Ascending aorta (tissue), 2 donors: ENCODE data around the gene PNPLA2. TPM values are rescaled to one million over a fixed set of nuclear protein-coding genes. Genes with fewer than 3 reads are reported as not detected.

Experiments used
- DNase-seq, 2 donors: peaks; one replicate each; pipeline ENCODE4 v3.0.0-alpha.2; 2019; ENCODE audit warnings: low spot score in 2 of 2
- H3K27ac ChIP-seq, 2 donors: fragments of 200-600 bp; sonication (generic); one replicate each; pipeline ENCODE4 v1.5.1; 2016 to 2017; ENCODE audit warnings: mild to moderate bottlenecking in 1 of 2
- H3K27me3 ChIP-seq: fragments of 200-600 bp; sonication (generic); one replicate; pipeline ENCODE4 v1.5.1; 2017
- H3K36me3 ChIP-seq, 2 donors: fragments of 200-600 bp; sonication (generic); one replicate each; pipeline ENCODE4 v1.5.1; 2016
- H3K4me1 ChIP-seq, 2 donors: fragments of 200-600 bp; sonication (generic); one replicate each; pipeline ENCODE4 v1.5.1; 2016 to 2017; ENCODE audit warnings: mild to moderate bottlenecking in 1 of 2
- H3K4me3 ChIP-seq, 2 donors: fragments of 200-600 bp; sonication (generic); one replicate each; pipeline ENCODE4 v1.5.1; 2016 to 2017; ENCODE audit warnings: mild to moderate bottlenecking in 1 of 2
- H3K9me3 ChIP-seq, 2 donors: fragments of 200-600 bp; sonication (generic); one replicate each; pipeline ENCODE4 v1.5.1; 2016
- CTCF ChIP-seq, 3 experiments: fragments of 200-600 bp in 2 of 3; fragments of 450-650 bp in 1 of 3; sonication (generic) in 2 of 3; IDR thresholded peaks; one replicate each; pipeline ENCODE4 v1.5.1; 2016 to 2019; ENCODE audit warnings: antibody characterized with exemption in 3 of 3, mild to moderate bottlenecking in 1 of 3, moderate library complexity in 1 of 3
- intact Hi-C: fragments of 100-400 bp; cut with DNase I; formaldehyde crosslinking; loops from one replicate; pipeline ENCODE4 v1.15.1; 2023
- total RNA-seq: library from RNA; depleted of rRNA; stranded (reverse); fragments of >200 nt; gene quantifications from one replicate; pipeline ENCODE4 v1.1.0, GENCODE V29; 2016

Gene PNPLA2
- total RNA-seq, 1 donor from 2014 or later, result 214 TPM

DNA sequence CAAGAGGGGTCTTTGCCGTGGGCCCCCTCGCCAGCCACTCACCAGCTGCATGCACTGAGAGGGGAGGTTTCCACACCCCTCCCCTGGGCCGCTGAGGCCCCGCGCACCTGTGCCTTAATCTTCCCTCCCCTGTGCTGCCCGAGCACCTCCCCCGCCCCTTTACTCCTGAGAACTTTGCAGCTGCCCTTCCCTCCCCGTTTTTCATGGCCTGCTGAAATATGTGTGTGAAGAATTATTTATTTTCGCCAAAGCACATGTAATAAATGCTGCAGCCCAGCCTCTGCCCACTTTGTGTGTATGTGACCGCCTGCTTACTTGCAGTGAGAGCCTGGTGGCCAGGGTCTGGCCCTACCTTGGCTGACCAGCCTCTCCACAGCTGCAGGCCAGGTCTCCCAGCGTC, 6.2 kb downstream of the PNPLA2 start:
- H3K36me3 ChIP-seq, result peaks cover 36 to 45% of the 10 kb centered on the region in 2 donors
- intact Hi-C loops, result no loop called here
- no peak overlapping the region for H3K27ac ChIP-seq
- no peak for TF ChIP-seq CTCF (IDR thresholded peaks at IDR 0.05)
- H3K27me3 ChIP-seq, result no peaks in the 10 kb centered on the region
- no peak for DNase-seq
- no peaks in the 10 kb centered on the region for H3K9me3 ChIP-seq
- peaks cover 21 to 38% of the 10 kb centered on the region in 2 donors for H3K4me1 ChIP-seq
- H3K4me3 ChIP-seq, result no peak overlapping the region

- Histone ChIP-seq H3K4me3 (no peak overlapping the region), H3K27ac (no peak overlapping the region), H3K36me3 (peaks cover 36 to 45% of the 10 kb centered on the region in 2 donors), H3K27me3 (no peaks in the 10 kb centered on the region), H3K4me1 (peaks cover 19 to 44% of the 10 kb centered on the region in 2 donors), H3K9me3 (no peaks in the 10 kb centered on the region)
- TF ChIP-seq CTCF (IDR thresholded peaks at IDR 0.05), result no peak
- intact Hi-C loops, result no loop called here
- no peak for DNase-seq
These were observed 6.9 kb downstream of the PNPLA2 start for GRCh38 chr11:825366-826226.

DNA sequence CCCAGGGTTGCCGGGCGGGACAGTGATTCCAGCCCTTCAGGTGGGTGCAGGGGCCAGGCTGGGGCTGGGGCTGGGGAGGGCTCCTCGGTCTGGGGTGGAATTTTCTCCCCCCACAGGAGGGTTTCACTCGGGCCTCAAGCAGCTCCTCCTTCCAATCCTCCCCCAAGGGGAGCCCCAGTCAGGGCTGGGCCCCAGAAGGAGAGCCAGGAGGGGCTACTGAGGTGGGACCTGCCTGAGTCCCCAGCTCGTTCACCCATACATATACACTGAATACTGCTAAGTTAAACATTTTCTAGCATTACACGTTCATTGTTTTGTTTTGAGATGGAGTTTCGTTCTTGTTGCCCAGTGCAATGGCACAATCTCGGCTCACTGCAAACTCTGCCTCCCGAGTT, 7.5 kb downstream of the PNPLA2 start:
- H3K9me3 ChIP-seq, result no peaks in the 10 kb centered on the region
- peaks cover 36 to 45% of the 10 kb centered on the region in 2 donors for H3K36me3 ChIP-seq
- TF ChIP-seq CTCF (IDR thresholded peaks at IDR 0.05), result no peak
- H3K27ac ChIP-seq, result no peak overlapping the region
- H3K4me3 ChIP-seq, result no peak overlapping the region
- no peak for DNase-seq
- H3K4me1 ChIP-seq, result peaks cover 15 to 45% of the 10 kb centered on the region in 2 donors
- H3K27me3 ChIP-seq, result no peaks in the 10 kb centered on the region
- intact Hi-C loops, result no loop called here

GRCh38 chr11:826836-827145, 8.1 kb downstream of the PNPLA2 start:
- Histone ChIP-seq H3K27me3 (no peaks in the 10 kb centered on the region), H3K4me3 (peak overlapping the region; percentile 58 to 60), H3K27ac (no peak overlapping the region), H3K36me3 (peaks cover 32 to 42% of the 10 kb centered on the region in 2 donors), H3K4me1 (peaks cover 10 to 41% of the 10 kb centered on the region in 2 donors), H3K9me3 (no peaks in the 10 kb centered on the region)
- no peak for TF ChIP-seq CTCF (IDR thresholded peaks at IDR 0.05)
- intact Hi-C loops, result no loop called here
- no peak for DNase-seq

- no peak for DNase-seq
- no peak for TF ChIP-seq CTCF (IDR thresholded peaks at IDR 0.05)
- Histone ChIP-seq H3K4me1 (peaks cover 10 to 41% of the 10 kb centered on the region in 2 donors), H3K9me3 (no peaks in the 10 kb centered on the region), H3K27ac (no peak overlapping the region), H3K27me3 (no peaks in the 10 kb centered on the region), H3K4me3 (peak overlapping the region; percentile 58 to 60), H3K36me3 (peaks cover 29 to 37% of the 10 kb centered on the region in 2 donors)
- intact Hi-C loops, result no loop called here
These were observed 8.6 kb downstream of the PNPLA2 start for GRCh38 chr11:827146-827896.
